ENCODE measurements around the gene VAV3.
"Not testable (repeated sequence)": the region's sequence is repeated elsewhere in the genome, so short reads cannot be mapped to it uniquely, and the experiment has no call there.

The VAV3 gene

DNA sequence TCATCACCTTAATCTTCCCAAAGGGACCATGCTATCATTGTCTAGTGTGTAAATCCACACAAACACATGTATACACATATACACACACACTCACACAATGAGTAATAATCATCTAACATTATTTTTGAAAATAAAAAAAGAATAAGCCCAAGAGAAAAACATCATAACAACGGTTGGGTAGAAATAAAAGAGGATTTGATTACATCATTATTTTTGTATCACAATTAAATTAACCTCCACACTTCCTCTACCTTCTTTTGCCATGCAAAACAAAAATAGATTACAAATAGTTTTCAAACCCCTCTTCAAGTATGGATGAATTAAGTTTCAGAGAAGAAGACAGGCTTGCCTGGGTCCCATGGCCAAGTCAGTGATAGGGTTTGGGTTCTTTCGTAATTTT, 238.1 kb downstream of the VAV3 start:
- DNase-seq = no peak

DNA sequence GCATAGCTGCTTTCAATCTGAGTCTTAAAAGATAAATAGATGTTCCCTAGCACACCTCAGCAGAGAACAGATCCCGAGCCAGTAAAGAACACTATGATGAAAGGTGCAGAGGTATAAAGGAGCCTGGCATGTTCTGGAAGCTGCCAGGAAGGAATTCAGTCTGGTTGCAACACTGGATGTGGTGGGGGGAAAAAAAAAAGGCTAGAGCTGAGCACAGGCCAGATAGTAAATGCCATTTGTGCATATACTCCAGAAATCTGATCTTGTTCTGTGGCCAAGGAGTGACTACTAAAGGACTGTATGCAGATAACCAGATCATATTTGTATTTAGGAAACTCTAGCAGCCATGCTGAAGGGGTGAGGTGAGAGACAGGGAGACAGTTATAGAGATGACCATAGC, 240.3 kb downstream of the VAV3 start:
- DNase-seq = no peak

DNA sequence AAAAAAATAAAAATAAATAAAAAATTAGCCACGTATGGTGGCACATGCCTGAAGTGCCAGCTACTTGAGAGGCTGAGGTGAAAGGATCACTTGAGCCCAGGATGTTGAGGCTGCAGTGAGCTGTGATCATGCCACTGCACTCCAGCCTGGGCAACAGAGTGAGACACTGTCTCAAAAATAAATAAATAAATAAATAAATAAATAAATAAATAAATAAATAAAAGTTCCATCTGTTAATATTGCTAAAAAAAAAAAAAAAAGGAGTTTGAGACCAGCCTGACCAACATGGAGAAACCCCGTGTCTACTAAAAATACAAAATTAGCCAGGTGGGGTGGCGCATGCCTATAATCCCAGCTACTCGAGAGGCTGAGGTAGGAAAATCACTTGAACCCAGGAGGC, 244.8 kb downstream of the VAV3 start:
- DNase-seq = not testable (repeated sequence)

DNA sequence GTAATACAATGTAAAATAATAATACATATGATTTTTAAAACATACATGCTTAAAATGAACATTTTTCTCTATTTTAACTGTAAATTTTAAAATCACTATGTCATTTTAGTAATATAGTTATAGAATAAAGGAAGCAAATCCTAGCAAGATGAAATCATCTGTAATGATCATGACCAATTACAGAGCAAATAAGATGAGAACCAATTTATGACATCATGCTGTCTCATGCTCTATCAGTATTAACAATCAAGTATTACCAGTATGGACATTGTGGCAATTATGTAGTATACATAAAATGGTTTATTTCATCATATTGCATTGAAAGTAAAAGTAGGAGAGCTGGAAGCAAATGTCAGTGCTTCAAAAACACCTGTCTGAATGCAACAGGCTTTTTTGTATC, 255.0 kb downstream of the VAV3 start:
- no peak for DNase-seq

DNA sequence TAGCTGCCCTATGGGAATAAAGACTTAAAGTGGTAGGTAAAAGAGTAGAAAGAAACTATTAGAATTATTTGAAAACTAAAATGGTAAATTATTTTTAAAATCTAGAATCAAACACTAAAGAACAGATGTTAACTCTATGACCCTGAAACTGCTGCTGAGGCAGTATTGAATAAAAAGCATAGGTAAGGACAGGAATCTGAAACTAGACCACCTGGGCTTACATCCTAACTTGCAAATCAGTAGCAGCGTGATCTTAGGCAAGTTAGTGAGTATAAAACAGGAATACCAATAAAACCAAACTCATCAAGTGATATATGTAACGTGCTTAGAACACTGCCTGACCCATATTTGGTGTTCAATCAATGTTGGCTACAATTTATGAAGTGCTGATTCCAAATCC, 257.9 kb downstream of the VAV3 start:
- DNase-seq = no peak

DNA sequence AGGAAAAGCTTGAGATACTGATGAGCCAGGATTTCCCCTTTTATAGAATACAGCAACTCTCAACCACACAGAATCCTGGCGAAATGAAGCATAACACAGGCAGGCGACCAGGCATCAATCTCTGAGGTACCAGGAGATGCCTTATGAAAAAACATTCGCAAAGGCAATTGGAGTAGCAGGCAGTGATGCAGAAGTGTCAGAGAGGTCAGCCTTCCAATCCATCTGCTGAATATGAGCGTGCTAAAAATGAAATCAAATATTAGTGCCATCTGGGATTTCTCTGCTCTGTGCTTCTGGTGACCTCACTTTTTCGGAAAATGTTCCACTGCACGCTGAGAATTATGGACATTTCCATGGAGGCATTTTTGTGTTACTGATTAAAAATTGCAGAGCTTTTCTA, 258.8 kb downstream of the VAV3 start:
- DNase-seq = no peak

DNA sequence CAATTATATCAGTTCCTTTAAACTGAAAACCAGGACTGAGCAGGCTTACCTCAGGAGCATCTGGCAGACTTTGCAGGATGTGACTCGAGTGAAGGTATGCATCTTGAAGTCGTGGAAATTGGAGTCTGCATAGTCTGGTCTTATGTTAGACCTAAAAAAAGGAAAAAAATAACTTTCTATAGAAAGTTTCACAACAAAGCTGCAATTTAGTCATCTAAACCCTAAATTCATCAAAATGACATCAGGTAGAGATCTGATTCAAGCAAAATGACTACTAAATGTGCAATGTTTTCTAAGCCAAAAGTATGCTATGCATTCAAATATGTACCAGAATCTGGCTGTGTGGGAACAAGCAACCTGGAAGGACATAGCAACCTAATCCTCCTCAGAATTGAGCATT, 260.1 kb downstream of the VAV3 start:
- DNase-seq = no peak

DNA sequence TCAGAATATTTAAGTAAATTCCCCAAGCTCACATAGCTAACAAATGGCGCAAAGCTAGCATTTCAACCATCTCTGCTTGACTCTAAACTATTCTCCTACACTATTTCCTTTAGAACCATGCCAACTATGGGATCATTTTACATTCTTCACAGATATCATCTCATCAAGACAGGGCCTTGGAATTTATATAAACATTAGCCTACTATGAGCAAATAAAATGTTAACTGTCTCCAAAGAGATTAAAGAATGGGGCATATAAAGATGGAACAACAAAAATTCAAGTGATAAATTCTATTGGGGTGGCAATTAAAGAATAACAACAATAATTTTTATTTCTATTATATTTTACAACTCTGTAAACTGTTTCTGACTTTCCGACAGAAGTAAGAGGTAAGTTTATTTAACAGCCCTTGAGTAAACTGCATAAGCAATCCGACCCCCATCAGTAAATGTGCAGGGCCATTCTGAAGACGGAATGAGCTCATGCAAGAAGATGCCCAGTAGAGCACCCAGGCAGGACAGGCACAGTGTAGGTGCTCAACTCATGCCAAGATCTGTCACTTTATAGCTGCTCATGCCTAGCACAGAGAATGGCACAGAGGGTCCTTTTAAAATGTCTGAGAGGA, 261.9 kb downstream of the VAV3 start:
- no peak for DNase-seq

DNA sequence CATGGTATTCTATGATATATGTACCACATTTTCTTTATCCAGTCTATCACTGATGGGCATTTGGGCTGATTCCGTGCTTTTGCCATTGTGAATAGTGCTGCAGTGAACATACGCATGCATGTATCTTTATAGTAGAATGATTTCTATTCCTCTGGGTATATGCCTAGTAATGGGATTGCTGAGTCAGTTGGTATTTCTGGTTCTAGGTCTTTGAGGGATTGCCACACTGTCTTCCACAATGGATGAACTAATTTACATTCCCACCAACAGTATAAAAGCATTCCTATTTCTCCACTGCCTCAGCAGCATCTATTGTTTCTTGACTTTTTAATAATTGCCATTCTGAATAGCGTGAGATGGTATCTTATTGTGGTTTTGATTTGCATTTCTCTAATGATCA, 264.3 kb downstream of the VAV3 start:
- DNase-seq = not testable (repeated sequence)

DNA sequence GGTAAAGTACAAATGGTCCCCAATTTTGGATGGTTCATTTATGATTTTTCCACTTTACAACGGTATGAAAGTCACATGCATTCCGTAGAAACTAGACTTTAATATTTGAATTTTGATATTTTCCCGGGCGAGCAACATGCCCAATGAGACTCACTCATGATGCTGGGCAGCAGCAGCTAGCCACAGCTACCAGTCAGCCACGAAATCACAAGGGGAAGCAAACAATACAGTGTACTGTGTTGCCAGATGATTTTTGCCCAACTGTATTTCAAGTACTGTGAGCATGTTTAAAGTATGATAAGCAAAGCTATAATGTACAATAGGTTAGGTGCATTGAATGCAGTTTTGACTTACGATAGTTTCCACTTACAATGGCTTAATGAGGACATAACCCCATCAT, 266.8 kb downstream of the VAV3 start:
- no peak for DNase-seq

DNA sequence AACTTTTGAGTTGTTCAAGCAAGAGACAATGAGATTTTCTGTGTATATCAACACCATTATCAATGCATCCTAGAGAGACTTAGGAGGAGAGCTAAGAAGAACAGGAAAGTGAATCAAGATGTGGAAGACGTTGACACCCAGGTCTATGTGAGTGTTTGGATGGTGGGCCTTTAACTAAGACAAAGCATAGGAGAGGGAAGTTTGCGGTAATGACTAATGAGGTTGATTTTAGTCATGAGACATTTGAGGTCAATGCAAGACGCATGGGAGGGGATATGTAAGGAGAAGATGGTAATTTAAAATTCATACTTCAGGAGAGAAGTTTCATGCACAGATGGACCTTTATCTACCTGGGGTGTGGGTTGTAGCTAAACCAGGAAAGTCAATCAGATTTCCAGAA, 269.6 kb downstream of the VAV3 start:
- DNase-seq = no peak

DNA sequence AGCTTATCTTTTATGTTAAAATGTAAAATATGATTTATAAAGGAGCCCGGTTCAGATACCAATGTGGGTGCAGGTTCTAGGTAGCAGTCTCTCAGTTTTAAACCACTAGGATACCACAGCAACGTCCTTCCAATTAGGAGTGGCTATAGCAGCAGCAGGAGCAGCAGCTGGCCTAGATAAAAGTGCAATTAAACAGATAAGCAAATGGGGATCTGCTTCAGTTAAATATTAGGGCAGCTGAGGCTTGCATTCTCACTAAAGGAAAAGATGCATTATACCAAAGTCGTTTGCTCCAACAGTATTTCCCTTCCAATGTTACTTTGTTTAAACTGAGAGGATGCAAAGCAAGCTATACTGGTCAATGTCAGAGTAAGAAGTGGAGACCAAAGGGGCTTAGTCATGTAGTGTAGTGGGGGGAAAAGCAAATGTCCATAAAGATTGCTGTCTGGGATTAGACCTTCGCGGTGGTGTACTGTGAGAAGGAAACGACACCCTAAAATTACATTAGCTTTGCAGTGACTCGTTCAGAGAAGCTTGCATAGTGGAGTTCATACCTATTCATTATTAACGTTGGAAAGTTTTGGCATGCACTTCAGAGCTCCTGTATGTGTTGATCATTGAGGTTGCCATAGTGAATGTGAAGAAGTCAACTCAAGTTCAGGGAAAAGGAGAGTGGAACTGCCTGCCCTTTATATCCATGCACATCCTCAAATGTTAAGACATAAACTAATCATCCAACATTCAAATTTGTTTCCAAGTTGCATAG, 272.2 kb downstream of the VAV3 start:
- peak; percentile 90 for DNase-seq

DNA sequence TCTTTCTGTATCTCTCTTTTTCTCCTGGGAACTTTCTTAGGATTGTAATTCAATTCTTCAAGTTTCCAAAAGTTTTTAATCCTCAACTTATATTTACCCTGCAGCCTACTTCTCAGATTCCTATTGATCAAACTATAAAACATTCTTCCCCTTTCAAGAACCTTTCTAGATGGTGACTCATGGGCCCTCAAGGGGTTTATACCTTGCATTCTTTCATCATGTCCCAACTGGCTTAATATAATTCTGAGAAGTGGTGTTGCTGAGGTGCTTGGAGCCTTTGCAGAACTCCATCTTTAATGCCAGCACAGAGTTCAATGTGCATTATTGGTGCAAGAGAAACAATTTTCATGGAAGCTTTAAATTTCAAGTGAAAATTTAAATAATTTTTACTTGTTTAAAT, 273.4 kb downstream of the VAV3 start:
- DNase-seq = no peak

DNA sequence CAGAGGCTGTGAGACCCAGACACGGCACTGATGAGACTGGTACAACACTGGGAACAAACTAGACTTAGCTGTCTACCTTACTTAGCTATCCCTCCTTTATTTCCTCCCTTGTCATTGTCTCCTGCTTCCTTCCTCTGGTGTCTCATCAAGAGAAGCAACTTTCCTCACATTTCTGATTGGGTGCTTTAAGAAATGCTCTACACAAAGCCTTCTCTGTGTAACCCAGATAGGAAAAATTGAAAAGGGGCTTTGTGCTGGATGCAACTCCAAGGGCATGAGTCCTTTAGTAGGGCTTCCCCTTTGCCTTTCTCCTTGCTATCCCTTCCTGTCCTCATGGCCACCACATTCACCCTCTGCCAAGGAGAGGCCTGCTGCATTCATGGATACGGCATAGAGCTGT, 274.5 kb downstream of the VAV3 start:
- DNase-seq = no peak

DNA sequence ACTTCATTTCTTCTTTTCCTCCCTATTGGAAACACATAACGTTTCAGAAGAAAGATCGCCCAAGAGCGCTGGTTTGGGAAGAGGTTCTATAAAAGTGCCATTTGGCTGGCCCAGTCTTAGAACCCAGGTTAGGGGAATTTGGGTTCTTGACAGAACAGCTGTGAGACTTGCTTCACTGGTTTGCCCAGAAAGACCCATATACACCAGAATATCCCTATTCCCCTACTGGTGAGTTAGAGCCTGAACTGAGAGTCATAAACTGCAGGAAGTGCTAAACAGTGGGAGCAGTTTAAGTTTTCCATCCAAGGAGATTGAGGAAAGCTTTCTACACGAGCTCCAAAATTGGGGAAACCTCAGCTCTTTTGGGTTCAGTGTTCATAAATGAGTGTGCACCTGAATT, 275.2 kb downstream of the VAV3 start:
- no peak for DNase-seq

DNA sequence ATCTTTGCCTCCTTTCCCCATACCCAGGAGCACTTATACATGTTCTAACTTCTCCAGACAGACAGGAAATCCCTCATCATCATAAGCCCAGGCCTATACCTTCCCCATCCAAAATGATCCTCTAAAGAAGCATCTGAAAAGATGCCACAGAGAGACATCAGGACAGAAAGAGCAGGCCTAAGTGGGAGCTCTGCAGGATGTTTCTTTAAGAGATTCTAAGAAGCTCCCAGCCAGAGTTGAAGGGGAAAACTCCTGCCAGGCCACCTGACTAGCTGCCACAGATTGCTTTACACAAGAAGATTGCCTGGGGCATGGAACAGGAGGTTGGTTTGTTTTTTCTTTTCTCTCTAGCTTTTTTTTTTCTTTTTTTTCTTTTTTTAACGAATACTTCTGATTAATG, 275.8 kb downstream of the VAV3 start:
- DNase-seq = peak; percentile 37

DNA sequence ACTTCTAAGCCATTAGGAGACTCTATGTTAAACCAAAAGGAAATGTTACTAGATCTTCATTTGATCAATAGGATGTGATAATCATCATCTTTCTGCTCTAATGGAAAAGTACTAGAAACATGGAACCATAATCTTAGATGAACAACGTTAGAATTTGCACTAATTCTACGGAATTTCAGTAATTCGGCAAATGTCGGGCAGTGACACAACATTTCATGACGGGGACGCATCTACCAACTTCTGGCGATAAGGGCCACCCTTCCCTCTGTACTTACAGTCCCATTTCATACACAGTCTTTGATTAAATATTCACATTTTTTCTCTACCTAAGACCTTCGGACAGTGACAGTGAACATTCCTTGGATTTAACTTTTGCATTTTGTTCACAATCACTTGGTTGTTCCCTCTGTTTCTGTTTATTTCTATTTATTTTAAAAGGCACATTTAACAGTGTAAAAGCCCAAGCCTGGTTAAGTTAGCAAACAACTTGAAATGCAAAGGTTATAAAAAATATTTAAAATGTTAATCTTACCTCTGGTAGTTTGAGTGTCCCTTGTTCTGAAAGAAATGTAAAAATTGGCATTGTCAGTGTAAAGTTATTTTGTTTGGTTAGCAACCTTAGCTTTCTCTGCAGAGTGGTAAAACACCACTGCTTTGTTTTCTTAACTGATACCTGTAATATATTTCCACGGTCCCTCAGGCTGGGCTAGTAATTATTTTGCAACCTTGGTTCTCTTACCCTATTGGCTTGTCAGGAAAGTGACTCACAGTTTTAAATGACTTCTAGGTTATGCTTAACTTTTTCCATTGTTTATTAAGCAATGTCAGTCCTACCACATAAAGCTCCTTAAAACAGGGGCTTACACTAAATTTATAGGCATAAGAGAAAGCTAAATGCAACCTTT, 276.9 kb downstream of the VAV3 start:
- DNase-seq = peak; percentile 70

DNA sequence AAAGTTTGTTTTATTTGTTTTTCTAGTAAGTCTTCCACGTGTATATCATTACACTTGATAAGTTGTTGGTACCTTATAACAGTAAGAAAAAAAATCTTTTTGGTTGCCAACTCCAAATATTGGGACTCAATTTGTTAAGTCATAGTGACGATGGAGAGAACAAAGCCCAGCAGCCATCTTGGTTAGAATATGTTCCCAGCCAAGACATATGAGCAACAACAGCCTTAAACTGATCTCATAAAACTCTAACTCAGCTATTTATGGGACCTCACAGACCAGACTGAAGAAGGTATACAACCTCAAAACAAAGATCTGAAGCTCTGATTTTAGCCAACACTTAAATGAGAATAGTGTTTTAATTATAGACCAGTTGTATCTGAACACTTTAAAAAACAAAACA, 281.3 kb downstream of the VAV3 start:
- peak; percentile 50 for DNase-seq

DNA sequence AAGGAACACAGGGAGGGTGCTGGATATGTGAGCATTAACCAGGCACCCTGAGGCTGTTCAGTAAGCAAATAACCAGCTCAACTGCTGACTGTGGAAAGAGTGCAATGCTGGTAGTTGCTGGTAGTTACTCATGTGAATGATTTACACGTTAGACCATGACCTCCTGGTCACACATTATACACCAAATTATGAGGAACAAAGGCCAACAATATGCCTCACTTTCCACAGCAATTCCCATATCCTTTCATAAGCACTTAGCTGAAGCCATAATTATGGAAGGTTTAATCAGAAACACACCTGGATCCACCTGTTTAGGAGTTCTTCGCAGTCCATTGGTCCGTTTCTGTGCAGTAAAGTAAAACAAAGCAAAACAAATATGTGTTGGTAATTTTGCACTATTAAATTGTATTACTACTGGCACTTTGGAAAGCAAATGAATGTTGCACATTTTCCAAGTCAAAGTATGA, 281.8 kb downstream of the VAV3 start:
- DNase-seq = no peak

DNA sequence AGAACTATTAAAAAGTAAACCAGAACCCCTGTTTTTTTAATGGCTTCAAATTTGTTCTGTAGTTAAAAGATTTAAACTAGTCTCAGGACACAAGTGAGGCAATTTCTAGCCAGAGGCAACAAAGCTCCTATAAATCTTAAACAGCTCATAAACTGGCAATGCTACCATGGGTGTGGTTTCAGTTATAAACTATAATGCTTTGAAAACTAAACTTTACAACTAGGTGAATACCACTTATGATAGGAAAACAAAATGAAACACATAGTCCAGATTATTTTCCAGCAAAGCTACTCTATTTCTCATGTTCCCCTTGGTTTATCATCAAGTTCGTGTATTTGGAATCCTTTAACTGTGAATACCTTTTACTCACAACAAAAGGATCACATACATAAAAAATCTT, 282.5 kb downstream of the VAV3 start:
- no peak for DNase-seq

DNA sequence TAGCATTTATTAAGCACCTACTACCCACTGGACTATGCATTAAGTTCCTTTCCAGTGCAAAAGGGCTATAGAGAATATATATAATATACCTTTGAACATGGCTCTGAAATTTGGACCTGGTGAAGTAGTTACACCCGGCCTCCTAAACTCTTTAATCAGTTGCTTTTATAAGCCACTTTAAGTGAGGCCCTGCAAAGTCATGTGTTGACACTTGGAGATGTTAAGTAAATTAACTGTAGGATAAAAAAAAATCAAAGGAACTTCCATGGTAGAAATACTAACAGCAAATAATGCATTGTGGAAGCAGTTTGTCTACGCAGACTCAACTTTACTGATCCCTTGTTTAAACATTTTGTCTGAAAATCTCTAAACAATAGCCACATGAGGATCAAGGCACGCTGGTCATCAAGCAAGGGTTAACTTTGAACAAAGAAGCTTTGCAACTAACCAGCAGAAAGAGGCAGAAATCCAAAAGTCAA, 283.9 kb downstream of the VAV3 start:
- no peak for DNase-seq

DNA sequence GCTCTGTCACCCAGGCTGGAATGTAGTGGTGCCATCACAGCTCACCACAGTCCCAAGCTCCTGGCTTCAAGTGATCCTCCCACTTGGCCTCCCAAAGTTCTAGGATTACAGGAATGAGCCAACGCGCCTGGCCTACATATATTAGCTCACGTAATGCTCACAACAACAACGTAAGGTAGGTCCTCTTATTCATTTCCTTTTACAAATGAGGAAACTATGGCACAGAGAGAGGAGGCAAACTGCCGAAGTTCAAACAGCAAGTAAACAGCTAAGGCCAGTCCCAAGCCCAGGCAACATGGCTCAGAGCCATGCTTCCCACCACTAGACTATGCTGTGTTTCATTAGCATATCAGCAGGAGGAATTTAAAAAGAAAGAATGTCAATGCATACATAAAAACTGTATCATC, 284.4 kb downstream of the VAV3 start:
- no peak for DNase-seq

DNA sequence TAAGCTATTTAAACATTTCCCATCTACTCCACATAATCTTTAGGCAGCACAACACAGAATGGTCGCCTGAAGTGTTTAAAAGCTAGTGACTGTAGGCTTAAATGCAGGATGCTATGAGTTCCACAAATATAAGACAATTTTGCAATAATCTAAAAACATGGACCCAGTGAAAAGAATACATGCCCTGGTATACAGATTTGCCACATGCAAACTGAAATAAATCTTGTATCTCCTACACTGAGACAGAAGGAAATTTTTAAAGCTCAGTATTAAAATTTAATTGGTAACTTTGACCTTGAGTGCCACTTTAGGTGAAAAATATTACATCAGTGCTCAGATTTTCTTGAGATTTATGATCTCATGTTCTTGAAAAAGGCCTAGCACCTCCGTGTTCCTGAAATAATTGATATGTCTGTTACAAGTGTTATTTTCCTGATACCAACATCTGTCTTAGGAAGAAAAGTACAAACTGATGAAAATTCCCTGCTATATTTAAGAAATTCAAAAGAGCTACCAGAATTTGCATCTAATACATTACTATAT, 285.5 kb downstream of the VAV3 start:
- DNase-seq = no peak

Data from DMS 273 treated with DMSO at 0.1 percent for 48 hours (cell line).